ENCODE data around the gene RBP4.

RBP4 gene

DNA sequence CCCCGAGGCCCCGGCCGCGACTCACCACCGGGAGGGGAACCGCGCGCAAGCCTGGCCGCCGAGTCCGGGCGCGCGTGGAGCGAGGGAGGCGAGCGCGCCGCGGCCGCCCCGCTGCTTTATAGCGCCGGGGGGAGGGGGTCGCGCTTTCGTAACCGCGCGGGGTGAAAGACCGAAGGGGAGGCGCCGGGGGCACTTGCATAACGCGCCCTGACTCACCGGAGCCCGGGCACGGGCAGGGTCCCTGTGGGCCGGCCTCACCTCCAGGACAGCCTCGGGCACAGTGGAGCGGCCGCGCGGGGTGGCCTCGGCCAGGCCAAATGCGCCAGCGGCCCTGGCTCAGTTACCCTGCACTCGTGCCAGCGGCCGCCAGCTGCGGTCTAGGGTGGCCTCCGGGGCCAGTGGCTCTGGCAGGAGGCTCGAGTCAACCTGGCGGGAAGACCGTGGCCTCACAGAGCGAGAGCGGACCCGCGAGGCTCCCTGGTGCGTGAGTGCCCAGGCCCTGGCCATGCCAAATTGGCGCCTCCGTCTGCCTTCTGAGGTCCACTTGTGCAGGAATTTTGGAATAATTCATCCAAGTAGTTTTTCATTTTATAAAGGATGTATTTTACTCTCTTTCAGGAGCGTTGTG is at the start of gene RBP4:
TSS of gene RBP4 (minus strand) at position 90 of the 628 bp plus-strand sequence. CDS start 207 bp downstream, outside the sequence.
- no peak for DNase-seq

DNA sequence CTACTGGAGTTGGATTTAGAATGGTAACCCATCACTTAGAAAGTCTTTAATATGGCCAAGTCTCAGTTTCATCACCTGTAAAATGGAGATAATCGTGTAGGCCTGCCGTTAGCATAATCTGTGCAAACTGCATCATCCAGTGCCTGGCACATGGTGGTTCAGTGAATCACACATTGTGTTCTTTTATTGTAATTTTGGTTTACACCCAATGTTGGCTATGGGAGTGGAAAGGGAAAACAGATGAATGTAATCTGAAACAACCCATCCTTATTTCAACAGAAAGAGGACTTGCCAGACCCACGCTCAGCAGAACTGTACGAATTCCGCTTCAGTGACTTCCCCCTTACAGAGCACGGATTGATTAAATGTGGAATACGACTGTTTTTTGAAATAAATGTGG is 38.8 kb upstream of the RBP4 start:
- no peak for DNase-seq

GRCh38 chr10:93630625-93631557 is 29.9 kb upstream of the RBP4 start:
- no peak for DNase-seq

- no peak for DNase-seq
Observed at GRCh38 chr10:93629647-93630305, 28.7 kb upstream of the RBP4 start.

DNA sequence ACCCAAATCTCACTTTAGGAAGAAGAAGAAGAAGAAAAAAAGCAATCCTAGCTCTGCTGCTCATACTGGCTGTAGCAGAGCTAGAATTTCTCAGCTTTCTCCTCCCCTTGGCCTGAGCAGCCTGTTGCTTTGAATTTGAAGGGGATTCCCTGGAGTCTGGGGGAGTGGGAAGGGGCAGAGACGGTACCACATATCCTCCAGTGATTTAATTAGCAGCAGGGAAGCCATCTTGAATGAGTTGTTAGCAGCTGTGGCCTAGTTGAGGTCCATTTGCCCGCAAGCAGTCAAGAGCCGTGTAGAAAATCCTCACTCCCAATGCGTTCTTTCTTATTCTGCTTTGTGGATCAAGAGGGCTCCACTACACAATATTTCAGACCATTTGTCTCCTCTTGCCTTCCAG is 27.8 kb upstream of the RBP4 start:
- DNase-seq, result no peak

- no peak for DNase-seq
Observed at GRCh38 chr10:93622942-93623341, 21.9 kb upstream of the RBP4 start.

DNA sequence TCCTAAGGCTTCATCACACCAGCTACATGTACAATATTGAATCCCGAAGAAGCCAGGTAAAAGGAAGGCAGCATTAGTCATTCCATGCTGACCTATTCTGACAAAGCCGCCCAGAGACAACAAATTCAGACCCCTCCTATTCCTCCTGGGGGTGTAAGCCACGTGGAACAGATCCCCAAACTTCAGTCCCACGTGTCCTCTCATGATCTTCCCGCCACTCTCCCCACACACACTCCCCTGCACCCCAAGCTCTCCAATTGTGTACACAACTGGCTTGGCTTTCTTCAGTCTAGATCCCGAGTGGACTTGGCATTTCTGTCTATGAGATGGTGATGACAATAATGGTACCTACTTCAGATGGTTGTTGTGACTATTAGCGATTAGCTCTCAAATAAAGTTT is 19.9 kb upstream of the RBP4 start:
- DNase-seq, result no peak

GRCh38 chr10:93615576-93616235 is 14.7 kb upstream of the RBP4 start:
- DNase-seq, result no peak

DNA sequence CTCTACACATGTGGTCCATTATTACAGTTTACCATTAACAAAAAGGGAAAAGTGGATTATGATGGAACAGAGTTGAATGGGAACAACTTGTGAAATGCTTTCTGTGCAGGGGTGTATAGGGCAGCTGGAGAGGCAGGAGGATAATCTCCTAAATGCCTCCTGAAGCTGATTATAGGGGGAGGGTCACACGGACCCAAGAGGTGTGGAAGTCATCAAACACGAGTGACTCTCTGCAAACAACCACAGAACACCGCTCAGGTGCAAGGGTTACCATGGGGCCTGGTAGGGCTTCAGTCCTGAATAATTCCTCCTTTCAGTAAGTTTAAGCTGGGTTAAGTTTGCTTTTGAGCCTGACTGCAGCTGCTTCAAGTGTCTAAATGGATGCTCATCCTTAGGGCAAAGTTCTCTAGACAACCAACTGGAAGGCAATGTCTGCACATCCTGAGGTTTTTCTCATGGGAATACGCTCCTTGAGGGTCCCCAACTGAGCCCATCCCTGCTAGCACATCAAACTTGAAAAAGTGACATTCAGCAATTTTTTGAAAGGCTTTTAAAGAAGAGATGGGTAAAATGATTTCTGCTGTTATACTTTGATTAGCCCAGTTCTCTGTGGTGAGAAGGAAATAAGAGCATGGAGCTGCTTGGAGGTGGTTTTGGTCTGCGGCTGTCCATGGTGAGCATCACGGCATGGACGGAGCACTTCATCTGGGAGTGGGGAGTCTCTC is 13.2 kb upstream of the RBP4 start:
- DNase-seq, result no peak

- no peak for DNase-seq
Observed at GRCh38 chr10:93613126-93613525, 12.1 kb upstream of the RBP4 start.

- DNase-seq, result no peak
Observed at GRCh38 chr10:93612311-93612710, 11.3 kb upstream of the RBP4 start, which contains the start of gene PDE6C. TSS of gene PDE6C (plus strand) at chr10:93612537. CDS start at chr10:93612726, 189 bp downstream.

DNA sequence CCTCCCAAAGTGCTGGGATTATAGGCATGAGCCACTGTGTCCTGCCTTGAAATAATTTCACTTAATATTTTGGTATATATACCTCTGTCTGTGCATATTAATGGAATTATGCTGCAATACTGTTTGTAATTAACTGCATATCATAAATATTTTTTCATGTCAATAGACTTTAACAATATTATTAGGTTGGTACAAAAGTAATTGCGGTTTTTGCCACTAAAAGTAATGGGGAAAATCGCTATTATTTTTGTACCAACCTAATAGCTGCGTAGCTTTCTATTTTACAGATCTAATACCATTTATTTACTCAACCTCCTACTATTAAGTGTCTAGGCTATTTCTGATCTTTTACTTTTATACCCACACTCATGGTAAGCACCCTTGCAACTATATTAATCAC is 7.4 kb upstream of the RBP4 start:
- no peak for DNase-seq

DNA sequence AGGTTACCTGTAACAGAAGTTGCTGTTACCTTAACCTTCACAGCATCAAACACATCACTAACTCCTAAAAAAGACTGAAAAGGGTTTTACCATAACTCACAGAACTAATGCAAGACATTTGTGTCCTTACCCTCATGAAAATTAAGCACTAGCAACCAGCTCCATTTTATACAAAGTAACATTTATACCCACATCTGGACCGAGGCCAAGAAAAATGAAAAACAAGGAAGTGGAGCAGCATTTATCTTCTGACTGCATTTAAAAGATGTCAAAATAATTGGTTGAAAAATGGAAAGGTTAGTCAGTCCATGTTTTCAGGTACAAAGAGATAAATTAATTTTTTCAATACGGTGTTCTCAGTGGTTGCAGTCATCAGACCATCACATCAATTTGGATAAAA is 3.1 kb upstream of the RBP4 start:
- no peak for DNase-seq

GRCh38 chr10:93603023-93603422 is 2.0 kb upstream of the RBP4 start:
- no peak for DNase-seq

GRCh38 chr10:93601774-93602162 is 733 bp upstream of the RBP4 start:
- DNase-seq, result no peak

- DNase-seq, result no peak
Observed at GRCh38 chr10:93600446-93601145, 439 bp downstream of the RBP4 start.

DNA sequence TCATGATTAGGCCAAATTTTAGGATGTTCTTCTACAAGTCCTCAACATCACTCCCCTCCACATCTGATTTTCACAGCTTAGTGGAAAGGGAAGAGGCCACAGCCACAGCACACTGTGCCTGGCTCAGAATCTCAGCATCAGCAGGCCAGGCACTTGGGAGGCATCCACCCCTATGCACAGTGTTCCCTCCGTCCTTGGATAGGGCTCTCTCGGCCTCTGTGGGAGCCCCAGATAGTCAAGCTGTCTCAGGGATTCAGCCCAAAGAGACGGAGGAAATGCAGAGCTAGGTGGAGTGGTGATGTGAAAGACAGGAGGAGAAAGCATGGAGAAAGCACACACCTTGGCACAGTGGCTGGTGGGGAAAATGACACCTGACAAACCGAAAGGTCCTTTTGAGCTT is 1.3 kb downstream of the RBP4 start:
- no peak for DNase-seq

DNA sequence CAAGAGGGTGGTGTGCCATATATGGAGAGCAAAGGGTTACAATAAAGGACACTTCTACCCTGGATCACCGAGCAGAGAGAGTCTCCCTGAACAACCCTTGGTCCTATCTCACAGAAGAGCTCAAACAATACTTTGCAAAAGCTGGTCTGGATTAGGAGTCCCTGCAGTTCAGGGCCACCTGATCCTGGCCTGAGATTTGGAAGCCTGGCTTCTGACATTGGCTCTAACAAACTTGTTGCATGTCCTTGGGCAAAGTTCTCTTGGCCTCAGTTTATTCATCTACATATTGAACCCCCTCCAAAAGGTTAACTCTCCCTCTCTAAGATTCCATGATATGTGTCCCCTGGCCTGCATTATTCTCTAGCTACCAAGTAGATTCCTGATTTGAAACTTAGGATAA is 1.7 kb downstream of the RBP4 start:
- no peak for DNase-seq

DNA sequence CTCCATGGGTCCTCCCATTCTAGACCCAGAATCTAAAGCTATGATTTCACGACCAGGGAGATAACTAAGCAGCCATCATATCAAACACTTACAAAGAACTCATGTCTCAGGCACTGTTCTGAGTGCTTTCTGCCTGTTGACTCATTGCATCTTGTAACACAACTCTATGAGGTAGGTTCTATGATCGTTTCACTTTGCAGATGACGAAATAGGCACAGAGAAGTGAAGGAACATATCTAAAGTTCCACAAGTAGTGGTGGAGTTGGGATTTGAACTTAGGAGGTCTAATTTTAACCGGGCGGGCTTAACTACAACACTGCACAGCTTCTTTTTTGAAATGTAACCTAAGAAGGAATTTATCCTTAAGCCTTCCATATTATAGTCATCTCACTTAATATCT is 2.9 kb downstream of the RBP4 start:
- DNase-seq, result no peak

DNA sequence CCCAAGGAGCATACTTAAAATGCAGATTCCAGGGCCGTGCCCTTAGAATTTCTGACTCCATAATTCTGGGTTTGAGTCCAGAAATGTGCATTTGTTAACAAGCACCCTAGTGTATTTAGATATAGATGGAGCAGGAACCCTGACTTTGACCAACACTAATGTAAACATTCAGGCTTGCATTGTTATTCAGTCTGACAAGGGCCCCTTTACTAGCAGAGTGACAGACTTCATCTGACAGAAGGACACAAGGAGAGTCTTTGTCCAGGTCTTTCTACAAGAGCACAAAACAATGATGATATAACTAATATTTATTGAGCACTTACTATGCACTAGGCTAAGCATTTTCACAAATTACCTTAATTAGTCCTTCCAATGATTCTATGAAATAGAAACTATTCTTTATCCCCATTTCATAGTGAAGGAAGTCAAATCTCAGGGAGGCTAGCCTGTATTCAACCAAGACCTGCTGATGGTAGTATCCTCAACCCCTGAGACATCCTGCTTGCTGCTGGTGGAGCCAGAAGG is 3.9 kb downstream of the RBP4 start:
- no peak for DNase-seq

DNA sequence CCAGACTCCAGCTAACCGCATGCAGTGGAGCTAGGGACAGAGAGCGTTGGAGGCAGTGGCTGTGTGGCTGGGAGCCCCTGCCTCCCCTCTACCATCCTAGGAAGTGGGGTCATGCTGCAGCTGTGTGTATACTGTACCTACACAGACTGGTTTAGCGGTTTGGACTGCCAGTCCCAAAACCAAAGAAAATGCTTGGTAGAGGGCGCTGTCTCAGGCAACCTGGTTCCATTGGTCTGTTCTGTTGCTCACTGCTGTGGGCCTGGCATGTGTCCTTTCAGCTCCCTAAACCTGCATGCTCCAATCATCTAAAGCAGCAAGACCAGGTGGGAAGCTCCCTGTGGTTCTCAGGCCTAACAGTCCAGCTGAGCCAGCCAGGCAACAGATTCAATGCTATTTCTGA is 4.5 kb downstream of the RBP4 start:
- DNase-seq, result no peak
